Suppressor macrophage treated with lipopolysaccharide for 1 hour (primary cell): ENCODE data around the gene FABP7.
A peak's percentile ranks its signal among the peaks of the same experiment; 100 is the strongest.
"Not testable (repeated sequence)": the region's sequence is repeated elsewhere in the genome, so short reads cannot be mapped to it uniquely, and the experiment has no call there.

Source experiments
- DNase-seq, 3 donors: peaks; one replicate each; pipeline ENCODE4 v3.0.0-alpha.2; 2020 to 2022

Gene FABP7

GRCh38 chr6:122779667-122780066 is at the start of gene FABP7:
Gene FABP7 (plus strand): TSS chr6:122779716. CDS start chr6:122779795, 79 bp downstream.
- no peak for DNase-seq

GRCh38 chr6:122730334-122730733 is 49.2 kb upstream of the FABP7 start:
- DNase-seq = no peak

- DNase-seq = peak; percentile 58 to 70 (median 66)
These were observed 48.6 kb upstream of the FABP7 start for GRCh38 chr6:122730775-122731386.

- DNase-seq = no peak
These were observed 46.3 kb upstream of the FABP7 start for GRCh38 chr6:122733259-122733658.

GRCh38 chr6:122734529-122735395 is 44.8 kb upstream of the FABP7 start:
- DNase-seq = no peak

- no peak for DNase-seq
These were observed 43.9 kb upstream of the FABP7 start for GRCh38 chr6:122735582-122735981.

GRCh38 chr6:122736163-122736562 is 43.4 kb upstream of the FABP7 start:
- DNase-seq = no peak

GRCh38 chr6:122736616-122737015 is 42.9 kb upstream of the FABP7 start:
- no peak for DNase-seq

- no peak for DNase-seq
These were observed 39.4 kb upstream of the FABP7 start for GRCh38 chr6:122740091-122740490.

GRCh38 chr6:122740936-122741335 is 38.6 kb upstream of the FABP7 start:
- DNase-seq = no peak

- peak in 2 of 3 donors; percentile 21 to 23 for DNase-seq
These were observed 35.3 kb upstream of the FABP7 start for GRCh38 chr6:122744247-122744646.

- not testable (repeated sequence) for DNase-seq
These were observed 34.7 kb upstream of the FABP7 start for GRCh38 chr6:122744856-122745255.

GRCh38 chr6:122746688-122747087 is 32.8 kb upstream of the FABP7 start:
- DNase-seq = no peak

GRCh38 chr6:122747573-122747972 is 31.9 kb upstream of the FABP7 start:
- peak; percentile 31 to 42 (median 37) for DNase-seq

- not testable (repeated sequence) for DNase-seq
These were observed 30.6 kb upstream of the FABP7 start for GRCh38 chr6:122748945-122749344.

- no peak for DNase-seq
These were observed 30.0 kb upstream of the FABP7 start for GRCh38 chr6:122749451-122750050.

GRCh38 chr6:122751326-122751725 is 28.2 kb upstream of the FABP7 start:
- no peak for DNase-seq

- DNase-seq = peak in 1 of 3 donors; percentile 10
These were observed 27.1 kb upstream of the FABP7 start for GRCh38 chr6:122752459-122752858.

- no peak for DNase-seq
These were observed 26.4 kb upstream of the FABP7 start for GRCh38 chr6:122753000-122753687.

- DNase-seq = no peak
These were observed 25.8 kb upstream of the FABP7 start for GRCh38 chr6:122753688-122754056.

GRCh38 chr6:122754191-122754731 is 25.3 kb upstream of the FABP7 start:
- DNase-seq = no peak

- no peak for DNase-seq
These were observed 23.6 kb upstream of the FABP7 start for GRCh38 chr6:122755901-122756300.

- DNase-seq = peak; percentile 79 to 94 (median 87)
These were observed 20.6 kb upstream of the FABP7 start for GRCh38 chr6:122758927-122759334.
